K562 (cell line): Measurements from ENCODE around the gene TRIM44. TPM values are rescaled to one million over a fixed set of nuclear protein-coding genes. Genes with fewer than 3 reads are reported as not detected.

Experiments
- MGA ChIP-seq: fragments of 450-650 bp; IDR thresholded peaks from 2 replicates; pipeline ENCODE4 v1.6.1; 2016; ENCODE audit warnings: mild to moderate bottlenecking, moderate library complexity
- polyA plus RNA-seq, 8 experiments: library from polyadenylated mRNA; depleted of rRNA in 4 of 8; stranded (reverse) in 5 of 8; unstranded in 3 of 8; fragments of >200 nt; fragmentation: Nextera tagmentation in 2 of 8; fragmentation: Illumina TruSeq in 1 of 8; extraction: Ambion mirVana in 2 of 8; extraction: Trizol in 1 of 8; gene quantifications; 2 replicates each; pipeline versions ENCODE4 v1.2.1 to v1.2.3, GENCODE V29; 2011 to 2014; ENCODE audit warnings: inconsistent platforms in 1 of 8, missing spikeins in 1 of 8
- total RNA-seq, 7 experiments: library from RNA; depleted of rRNA in 6 of 7; stranded (reverse); fragments of >200 nt in 6 of 7; fragmentation: Illumina TruSeq in 2 of 7; extraction: Trizol in 2 of 7; gene quantifications; 2 replicates each; pipeline versions ENCODE4 v1.2.1 to v1.2.3, GENCODE V29; 2011 to 2021; ENCODE audit warnings: low replicate concordance in 1 of 7

The TRIM44 gene
- total and polyA plus RNA-seq, 9 of the 15 experiments (the other 6 are each of a cell fraction or from before 2014, with no cell fraction given): 8.3 to 105 (median 37.2) TPM

GRCh38 chr11:35823742-35824298 is 161.2 kb downstream of the TRIM44 start (continued):
- peak; percentile 16; the same call in 1 of the 2 replicates for TF ChIP-seq MGA
